GM21390 (cell line): ENCODE results near the gene WDR83.
A peak's percentile ranks its signal among the peaks of the same experiment; 100 is the strongest.
"Not testable (repeated sequence)": the region's sequence is repeated elsewhere in the genome, so short reads cannot be mapped to it uniquely, and the experiment has no call there.

Experiments
- ATAC-seq: cut with Tn5 transposase; IDR thresholded peaks from one replicate; pipeline ENCODE4 v1.9.1; 2021; ENCODE audit not compliant: unreplicated experiment

Gene WDR83, protein sequence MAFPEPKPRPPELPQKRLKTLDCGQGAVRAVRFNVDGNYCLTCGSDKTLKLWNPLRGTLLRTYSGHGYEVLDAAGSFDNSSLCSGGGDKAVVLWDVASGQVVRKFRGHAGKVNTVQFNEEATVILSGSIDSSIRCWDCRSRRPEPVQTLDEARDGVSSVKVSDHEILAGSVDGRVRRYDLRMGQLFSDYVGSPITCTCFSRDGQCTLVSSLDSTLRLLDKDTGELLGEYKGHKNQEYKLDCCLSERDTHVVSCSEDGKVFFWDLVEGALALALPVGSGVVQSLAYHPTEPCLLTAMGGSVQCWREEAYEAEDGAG

DNA sequence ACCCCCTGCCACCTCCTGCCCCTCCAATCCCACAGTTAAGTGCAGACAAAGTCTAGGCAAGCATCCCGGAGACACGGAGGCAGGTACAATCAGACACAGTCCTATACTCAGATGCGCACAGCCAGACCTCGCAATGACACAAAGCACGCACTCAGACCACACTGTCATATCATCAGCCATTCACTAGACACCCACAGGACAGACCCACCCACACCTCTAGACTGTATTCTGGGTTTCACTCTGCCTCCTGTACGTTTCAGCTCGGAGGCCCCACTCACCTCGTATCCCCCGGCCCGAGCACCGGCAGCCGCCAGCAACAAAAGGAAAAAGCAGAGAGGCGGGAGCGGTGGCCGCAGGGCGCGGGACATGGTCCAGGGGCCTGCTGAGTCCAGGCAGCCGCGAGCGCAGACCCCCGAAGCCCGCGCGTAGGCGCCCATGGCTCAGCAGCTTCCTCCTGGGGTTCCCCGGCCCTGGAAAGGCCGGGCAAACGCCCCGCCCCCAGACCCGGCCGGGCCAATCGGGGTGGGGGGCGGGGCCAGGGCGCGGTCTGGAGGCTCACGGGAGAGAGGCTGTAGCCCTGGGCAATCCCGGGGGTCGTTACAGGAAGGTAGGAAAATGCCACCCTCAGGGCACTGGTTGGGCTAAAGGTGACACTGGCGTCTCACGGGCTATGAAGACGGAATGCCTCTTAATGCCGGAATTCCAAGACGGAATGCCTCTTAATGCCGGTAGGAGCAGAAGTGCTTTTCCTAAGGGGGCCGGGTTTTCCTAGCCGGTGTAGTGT, at the start of gene WDR83, which contains the start of gene MAN2B1:
TSS of gene WDR83 (plus strand) at position 543 of the 784 bp plus-strand sequence. CDS start 2,984 bp downstream, outside the sequence.
TSS of gene MAN2B1 (minus strand) at position 478 of the 784 bp plus-strand sequence. CDS start at position 437, 41 bp downstream.
- no peak for ATAC-seq

DNA sequence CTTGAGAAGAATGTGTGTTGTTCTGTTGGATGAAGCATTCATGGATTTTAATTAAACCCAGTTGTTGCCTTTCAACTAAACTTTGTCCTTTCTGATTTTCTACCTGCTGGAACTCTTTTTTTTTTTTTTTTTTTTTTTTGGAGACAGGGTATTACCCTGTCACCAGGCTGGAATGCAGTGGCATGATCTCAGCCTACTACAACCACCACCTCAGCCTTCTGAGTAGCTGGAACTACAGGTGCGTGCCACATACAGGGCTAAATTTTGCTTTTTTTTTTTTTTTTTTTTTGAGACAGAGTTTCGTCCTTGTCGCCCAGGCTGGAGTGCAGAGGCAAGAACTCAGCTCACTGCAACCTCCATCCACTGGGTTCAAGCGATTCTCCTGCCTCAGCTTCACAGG, 49.0 kb upstream of the WDR83 start:
- no peak for ATAC-seq

DNA sequence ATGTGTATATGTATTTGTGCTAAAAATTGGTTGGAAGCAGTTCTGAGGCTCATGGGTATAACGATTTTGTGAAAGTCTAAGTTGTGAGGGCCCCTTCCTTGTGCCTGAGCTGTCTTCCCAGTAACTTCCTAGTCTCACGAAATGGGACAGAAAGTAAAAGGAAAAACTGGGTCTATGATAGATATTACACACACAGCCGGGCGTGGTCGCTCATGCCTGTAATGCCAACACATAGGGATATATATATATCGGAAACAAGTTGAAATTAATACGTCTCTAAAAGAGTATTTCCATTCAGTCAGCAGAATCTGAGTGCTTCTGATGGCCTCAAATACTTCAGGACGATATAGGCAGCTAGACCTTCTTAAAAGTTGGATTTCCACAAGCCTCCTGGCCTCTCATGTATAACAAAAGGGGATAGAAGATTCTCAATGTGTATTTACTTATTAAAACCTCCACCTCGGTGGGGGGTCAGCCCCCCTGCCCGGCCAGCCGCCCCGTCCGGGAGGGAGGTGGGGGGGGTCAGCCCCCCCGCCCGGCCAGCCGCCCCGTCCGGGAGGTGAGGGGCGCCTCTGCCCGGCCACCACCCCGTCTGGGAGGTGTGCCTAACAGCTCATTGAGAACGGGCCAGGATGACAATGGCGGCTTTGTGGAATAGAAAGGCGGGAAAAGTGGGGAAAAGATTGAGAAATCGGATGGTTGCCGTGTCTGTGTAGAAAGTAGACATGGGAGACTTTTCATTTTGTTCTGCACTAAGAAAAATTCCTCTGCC, 45.2 kb upstream of the WDR83 start:
- not testable (repeated sequence) for ATAC-seq

DNA sequence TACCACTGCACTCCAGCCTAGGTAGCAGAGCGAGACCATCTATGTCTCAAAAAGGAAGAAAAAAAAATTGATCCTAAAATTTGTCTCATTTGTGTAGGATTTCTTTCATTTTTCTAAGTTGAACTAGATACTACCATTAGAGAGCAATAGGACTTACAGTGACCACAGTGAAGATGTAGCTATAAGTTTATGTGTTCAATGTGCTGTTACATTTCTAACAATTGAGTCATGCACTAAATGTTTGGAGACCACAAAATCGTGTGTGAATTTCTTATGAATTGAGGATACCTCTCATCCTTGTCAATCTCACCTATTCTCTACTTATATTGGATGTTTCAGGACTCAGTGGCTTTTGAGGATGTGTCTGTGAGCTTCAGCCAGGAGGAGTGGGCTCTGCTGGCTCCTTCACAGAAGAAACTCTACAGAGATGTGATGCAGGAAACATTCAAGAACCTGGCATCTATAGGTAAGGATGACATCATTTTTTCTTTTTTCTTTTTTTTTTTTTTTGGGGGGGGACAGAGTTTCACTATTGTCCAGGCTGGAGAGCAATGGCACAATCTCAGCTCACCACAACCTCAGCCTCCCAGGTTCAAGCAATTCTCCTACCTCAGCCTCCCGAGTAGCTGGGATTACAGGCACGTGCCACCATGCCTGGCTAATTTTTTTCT, 43.1 kb upstream of the WDR83 start:
- ATAC-seq = no peak

DNA sequence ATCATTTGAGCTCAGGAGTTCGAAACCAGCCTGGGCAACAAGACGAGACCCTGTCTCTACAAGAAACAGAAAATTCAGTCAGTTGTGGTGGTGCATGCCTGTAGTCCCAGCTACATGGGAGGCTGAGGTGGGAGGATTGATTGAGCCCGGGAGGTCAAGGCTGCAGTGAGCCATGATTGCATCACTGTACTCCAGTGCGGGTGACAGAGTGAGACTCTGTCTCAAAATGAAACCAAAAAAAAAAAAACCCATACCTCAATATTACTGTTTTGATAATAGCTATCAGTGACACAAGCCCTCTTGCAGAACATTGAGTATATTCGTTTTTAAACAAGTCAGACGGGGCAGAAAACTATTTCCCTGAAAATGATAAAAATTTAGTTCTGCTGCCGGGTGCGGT, 39.6 kb upstream of the WDR83 start:
- ATAC-seq = no peak

DNA sequence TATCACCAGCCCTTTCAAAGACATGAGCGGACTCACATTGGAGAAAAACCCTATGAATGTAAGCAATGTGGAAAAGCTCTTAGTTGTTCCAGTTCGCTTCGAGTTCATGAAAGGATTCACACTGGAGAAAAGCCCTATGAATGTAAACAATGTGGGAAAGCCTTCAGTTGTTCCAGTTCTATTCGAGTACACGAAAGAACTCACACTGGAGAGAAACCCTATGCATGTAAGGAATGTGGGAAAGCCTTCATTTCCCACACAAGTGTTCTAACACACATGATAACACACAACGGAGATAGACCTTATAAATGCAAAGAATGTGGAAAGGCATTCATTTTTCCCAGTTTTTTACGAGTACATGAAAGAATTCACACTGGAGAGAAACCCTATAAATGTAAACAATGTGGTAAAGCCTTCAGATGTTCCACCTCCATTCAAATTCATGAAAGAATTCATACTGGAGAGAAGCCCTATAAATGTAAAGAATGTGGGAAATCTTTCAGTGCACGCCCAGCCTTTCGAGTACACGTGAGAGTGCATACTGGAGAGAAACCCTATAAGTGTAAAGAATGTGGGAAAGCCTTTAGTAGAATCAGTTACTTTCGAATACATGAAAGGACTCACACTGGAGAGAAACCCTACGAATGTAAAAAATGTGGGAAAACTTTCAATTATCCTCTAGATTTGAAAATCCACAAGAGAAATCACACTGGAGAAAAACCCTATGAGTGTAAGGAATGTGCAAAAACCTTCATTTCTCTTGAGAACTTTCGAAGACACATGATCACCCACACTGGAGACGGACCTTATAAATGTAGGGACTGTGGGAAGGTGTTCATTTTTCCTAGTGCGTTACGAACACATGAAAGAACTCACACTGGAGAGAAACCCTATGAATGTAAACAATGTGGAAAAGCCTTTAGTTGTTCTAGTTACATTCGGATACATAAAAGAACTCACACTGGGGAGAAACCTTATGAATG, 38.3 kb upstream of the WDR83 start:
- ATAC-seq = no peak

DNA sequence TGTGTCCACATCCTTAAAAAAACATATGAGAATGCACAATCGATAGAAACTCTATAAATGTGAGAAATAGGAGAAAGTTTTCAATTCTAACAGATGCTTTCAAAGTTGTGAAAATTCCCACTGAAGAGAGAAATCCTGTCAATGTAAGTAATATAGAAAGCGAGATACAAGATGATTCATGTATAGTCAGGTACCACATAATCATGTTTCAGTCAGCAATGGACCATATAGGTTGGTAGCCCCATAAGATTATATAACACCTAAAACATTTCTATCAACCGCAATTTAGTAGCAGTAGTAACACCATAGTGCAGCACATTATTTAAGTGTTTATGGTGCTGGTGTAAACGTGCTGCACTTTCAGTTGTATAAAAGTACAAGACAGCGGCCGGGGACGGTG, 37.4 kb upstream of the WDR83 start:
- no peak for ATAC-seq

DNA sequence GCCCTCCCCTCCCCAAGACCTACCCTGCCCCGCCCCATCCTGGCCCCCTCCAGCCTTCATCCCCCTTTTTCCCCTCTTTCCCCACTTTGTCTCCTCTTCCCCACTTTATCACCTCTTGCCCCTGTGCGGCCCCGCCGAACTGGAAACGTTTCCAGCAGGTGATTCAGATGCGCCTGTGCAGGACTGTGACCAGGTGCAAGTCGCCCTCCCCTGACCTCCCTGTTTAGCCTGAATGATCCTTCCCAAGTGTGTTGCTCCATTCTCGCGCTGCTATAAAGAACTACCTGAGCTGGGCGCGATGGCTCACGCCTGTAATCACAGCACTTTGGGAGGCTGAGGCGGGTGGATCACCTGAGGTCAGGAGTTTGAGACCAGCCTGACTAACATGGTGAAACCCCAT, 30.0 kb upstream of the WDR83 start:
- ATAC-seq = no peak

DNA sequence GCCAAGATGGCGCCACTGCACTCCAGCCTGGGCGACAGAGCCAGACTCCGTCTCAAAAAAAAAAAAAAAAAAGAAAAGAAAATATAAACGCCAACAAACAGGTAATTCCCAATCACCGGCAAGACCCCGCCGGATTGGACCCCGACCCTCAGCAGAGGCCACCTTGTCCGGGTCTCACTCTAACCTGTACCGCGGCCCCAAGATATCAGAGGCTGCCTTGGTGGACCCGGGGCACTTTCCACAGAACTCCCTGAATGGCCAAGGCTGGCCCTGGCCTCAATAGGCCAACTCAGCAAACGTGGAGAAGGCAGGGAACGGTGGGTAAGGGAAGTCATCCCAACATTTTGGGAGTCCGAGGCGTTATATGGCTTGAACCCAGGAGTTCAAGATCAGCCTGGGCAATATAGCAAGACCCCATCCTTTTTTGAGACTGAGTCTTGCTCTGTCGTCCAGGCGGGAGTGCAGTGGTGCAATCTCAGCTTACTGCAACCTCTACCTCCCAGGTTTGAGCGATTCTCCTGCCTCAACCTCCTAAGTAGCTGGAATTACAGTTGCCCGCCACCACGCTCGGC, 27.9 kb upstream of the WDR83 start:
- no peak for ATAC-seq

DNA sequence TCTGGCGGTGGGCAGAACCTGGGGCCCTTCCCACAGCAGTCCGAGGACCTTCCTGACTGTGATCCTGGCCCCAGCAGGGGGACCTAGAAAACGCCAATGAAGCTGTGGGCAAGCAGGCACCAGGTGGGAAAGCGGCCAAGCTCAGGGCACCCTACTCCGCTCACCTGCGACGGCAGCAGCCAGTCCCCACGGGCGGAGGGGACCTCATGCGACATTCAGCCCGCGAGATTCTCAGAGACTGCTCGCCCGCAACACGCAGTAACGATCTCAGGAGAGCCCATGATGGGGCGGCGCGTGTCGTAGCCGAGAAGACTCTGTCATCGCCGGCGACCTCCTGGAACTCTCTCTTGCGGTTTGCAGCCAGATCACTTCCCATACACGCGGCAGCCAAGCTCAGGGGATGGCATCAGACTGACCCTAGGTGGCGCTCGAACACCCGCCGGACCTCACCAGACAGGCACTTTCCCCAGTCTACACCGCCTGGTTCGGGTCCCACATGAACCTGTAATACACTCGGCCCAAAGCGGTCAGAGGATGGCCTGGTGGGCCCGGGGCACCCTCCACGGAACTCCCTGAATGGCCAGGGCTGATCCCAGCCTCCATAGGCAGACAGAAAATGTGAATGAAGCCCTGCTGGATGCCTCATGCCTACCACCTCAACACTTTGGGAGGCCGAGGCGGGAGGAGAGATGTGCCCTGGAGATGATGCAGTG, 26.6 kb upstream of the WDR83 start:
- ATAC-seq = peak; percentile 60

DNA sequence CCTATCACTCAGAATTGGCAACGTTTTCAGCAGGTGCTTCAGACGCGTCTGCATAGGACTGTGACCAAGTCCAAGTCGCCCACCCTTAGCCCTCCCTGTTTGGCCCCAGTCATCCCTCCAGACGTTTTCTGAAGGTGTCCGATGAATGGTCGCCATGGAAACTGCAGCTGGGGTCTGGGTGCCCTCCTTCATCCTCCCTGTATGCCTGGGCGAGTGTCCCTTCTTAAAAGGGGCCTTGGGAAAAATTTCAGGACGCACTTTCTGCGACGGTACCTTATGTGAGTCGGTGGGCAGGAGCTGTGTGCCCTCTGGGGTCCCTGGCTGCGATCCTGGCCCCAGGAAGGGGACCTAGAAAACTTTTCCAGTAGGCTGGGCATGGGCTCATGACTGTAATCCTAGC, 25.2 kb upstream of the WDR83 start:
- no peak for ATAC-seq

DNA sequence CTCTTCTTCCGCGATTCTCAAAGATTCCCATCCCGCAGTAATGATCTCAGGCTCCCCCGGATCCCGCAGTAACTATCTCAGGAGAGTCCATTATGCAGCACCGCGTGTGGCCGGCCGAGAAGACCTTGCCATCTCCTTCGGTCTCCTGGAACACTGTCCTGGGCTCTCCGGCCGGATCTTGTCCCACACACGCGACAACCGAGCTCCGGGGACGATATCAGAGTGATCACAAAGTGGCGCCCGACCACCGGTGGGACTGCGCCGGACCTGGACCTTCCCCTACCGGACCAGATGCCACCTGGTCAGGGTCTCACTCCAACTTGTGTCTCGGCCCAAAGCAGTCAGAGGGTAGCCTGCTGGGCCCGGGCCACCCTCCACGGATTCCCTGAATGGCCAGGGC, 24.1 kb upstream of the WDR83 start:
- ATAC-seq = no peak

DNA sequence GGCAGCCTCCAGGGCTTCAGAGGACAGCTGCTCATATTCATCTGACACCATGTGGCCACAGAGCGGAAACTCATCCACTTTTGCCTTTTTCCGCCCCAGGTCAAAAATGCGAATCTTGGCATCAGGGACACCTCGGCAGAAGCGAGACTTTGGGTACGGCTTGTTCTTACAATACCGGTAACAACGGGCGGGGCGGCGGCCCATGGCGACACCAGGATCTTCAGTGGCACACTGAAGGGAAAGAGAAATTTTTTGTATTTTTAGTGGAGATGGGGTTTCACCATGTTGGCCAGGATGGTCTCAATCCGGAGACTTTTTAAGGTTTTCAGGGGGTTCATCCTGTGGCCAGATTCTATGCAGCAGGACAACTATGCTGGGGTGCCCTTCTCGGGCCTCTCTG, 22.9 kb upstream of the WDR83 start:
- not testable (repeated sequence) for ATAC-seq

DNA sequence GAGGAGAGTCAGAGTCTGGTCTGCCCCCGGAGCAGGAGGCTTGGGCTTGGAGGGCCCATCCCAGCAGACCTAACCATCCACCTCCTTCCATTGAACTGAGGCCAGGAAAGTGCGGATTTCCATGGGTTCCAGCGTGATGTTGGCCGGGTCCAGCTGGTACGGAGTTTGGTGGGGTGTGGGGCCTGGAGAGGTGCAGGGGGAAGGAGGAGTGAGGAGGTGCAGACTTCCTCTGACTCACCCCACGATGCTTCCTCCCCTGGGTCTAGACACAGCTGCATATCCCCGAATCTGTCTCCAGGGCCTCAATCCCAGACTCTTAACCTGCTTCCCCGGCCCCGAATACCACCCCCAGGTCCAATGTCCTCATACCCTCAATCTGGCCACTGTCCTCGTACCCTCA, 20.1 kb upstream of the WDR83 start:
- ATAC-seq = no peak

DNA sequence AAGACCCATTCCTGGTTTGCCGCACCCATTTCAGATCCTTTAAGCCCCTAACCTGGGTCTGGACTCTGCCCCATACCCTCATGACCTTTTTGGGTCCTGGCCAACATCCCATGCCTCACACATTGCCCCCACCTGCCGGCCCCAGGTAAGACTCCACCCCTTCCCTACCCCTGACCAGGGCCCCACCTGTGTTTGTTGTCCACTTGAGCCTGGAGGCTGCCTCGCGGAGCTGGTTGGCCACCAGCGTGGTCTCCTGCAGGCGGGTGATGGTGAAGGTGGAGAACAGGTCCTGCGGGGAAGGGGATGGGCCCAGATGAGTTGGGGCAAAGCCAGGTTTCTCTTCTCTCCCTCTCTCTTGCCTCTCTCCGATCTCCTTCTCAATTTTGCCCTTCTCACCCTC, 19.6 kb upstream of the WDR83 start:
- no peak for ATAC-seq

DNA sequence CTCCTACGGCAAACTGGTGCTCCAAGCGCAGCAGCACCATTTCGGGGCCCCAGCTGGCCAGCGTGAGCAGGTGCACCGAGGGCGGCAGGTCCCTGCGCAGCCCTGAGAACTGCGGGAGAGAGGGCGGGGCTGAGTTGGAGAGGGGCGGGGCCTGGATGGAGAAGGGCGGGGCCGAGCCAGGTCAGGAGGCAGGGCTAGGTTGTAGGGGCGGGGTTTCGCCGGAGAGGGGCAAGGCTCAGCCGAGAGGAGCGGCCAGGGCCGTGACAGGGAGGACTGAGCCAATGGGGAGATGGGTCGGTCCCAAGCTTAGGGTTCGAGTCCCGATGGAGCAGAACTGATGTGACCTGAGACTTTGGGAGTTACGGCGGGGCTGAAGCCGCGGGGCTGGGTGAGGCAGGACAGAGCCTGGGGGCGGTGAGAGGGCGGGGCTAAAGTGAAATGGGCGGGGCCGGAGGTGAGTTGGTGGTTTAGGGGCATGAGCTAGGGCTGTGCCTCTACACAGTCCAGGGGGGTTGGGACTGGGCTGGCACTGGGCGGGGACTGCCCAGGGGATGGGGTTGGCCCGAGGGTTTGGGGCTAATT, 19.0 kb upstream of the WDR83 start:
- ATAC-seq = no peak

DNA sequence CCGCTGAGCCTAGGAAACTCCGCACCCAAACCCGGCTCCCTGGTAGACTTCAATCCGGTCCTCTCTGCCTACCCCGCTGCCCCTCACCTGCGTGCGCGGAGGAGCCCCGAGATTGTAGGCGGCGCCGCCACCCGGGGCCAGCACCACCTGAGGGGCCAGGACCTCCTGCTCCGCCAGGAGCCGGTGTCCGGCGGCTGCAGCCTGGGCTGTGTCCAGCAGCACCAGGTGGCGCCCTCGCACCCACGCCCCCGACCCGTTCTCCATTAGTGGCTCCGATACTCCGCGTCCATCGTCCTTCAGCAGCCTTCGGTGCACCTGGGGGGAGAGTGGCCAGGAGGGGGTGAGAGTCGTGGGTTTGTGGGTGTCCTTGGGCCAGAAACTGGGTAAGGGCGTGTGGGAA, 18.5 kb upstream of the WDR83 start:
- no peak for ATAC-seq

DNA sequence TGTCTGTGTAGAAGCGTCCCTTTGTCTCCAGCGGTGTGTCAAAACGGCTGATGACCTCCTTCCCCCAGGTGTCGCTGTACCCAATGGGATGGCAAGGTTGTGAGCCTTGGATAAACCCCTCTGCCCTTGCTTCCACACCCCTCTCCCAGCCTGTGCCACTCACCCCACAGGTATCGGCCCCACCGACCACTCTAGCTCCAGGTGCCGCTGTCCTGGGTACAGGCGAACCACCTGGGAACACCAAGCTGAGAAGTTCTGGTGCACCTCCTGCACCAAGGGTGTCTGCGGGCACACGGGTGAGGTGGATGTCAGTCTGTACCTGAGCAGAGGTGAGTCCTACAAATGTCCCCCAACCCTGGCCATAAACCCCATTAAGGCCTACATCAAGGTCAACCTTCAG, 16.7 kb upstream of the WDR83 start:
- ATAC-seq = no peak

DNA sequence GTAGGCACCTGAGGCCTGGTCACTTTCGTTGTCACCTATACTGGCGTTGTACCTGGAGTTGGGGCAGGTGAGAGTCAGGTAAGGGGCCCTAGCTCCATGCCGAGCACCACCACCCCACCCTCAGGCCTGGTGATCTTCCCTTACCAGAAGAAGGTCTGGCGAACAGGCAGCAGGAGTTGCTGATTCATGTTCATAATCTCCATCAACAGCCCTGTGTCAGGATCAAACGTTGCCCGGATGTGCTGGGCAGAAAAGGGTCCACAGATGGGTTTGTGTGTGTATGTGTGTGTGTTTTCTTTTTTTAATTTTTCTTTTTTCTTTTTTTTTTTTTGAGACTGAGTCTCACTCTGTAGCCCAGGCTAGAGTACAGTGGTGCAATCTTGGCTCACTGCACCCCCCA, 14.4 kb upstream of the WDR83 start:
- ATAC-seq = no peak
